BLaER1 (cell line): ENCODE data around the gene BAIAP2L1.
A peak's percentile ranks its signal among the peaks of the same experiment; 100 is the strongest.

Experiments used
- H3K27ac ChIP-seq: shearing (Covaris generic); formaldehyde crosslinking; 2 replicates; pipeline ENCODE4 v1.8.1; 2022
- H3K27me3 ChIP-seq: shearing (Covaris generic); formaldehyde crosslinking; 2 replicates; pipeline ENCODE4 v1.8.1; 2022
- H3K36me3 ChIP-seq: shearing (Covaris generic); formaldehyde crosslinking; 2 replicates; pipeline ENCODE4 v1.8.1; 2022
- H3K4me1 ChIP-seq: shearing (Covaris generic); formaldehyde crosslinking; 2 replicates; pipeline ENCODE4 v1.8.1; 2022
- H3K4me2 ChIP-seq: shearing (Covaris generic); formaldehyde crosslinking; 2 replicates; pipeline ENCODE4 v1.8.1; 2022
- H3K4me3 ChIP-seq: shearing (Covaris generic); formaldehyde crosslinking; 2 replicates; pipeline ENCODE4 v1.8.1; 2022
- H3K9ac ChIP-seq: shearing (Covaris generic); formaldehyde crosslinking; 2 replicates; pipeline ENCODE4 v1.8.1; 2022
- H3K9me3 ChIP-seq: shearing (Covaris generic); formaldehyde crosslinking; 2 replicates; pipeline ENCODE4 v1.8.1; 2022
- H4K20me1 ChIP-seq: shearing (Covaris generic); formaldehyde crosslinking; 2 replicates; pipeline ENCODE4 v1.8.1; 2022
- Cebpa-rat ChIP-seq: shearing (Covaris generic); IDR thresholded peaks from 2 replicates; pipeline ENCODE4 v1.8.1; 2022

BAIAP2L1 gene

DNA sequence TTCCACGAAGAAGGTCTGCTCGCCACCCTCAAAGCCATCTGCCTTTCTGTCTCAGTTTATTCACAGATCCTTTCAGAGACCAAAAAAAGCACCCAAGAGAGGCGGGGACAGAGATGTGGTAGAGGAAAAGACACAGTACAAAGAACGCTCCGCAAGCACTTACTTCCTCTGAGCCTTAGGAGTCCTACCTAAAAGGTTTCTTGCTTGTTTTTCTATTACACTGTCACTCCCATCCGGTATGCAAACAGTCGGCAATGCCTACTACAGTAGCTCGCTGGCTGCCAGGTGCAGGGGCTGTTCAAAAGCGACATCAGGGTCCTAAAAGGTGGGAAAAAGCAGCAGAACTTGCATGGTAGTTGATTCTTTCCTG, 149.7 kb downstream of the BAIAP2L1 start:
- Histone ChIP-seq H3K4me3 (peak overlapping the region; percentile 84), H3K27ac (peak overlapping the region; percentile 72), H3K27me3 (no peaks in the 10 kb centered on the region), H3K4me1 (peaks cover 46% of the 10 kb centered on the region), H3K36me3 (peaks cover 30% of the 10 kb centered on the region), H3K9me3 (no peaks in the 10 kb centered on the region), H3K4me2 (peak overlapping the region; percentile 98), H4K20me1 (peaks cover 26% of the 10 kb centered on the region; the same call in 1 of the 2 replicates), H3K9ac (peak overlapping the region; percentile 74)
- TF ChIP-seq Cebpa-rat, result no peak

- no peak for TF ChIP-seq Cebpa-rat
- Histone ChIP-seq H3K27me3 (no peaks in the 10 kb centered on the region), H3K9me3 (no peaks in the 10 kb centered on the region), H3K9ac (peak overlapping the region; percentile 74), H3K4me1 (peaks cover 51% of the 10 kb centered on the region), H3K36me3 (peaks cover 26% of the 10 kb centered on the region), H3K4me2 (peak overlapping the region; percentile 98), H3K27ac (peak overlapping the region; percentile 72), H3K4me3 (peak overlapping the region; percentile 84), H4K20me1 (peaks cover 26% of the 10 kb centered on the region; the same call in 1 of the 2 replicates)
These were observed 150.1 kb downstream of the BAIAP2L1 start for GRCh38 chr7:98250789-98251188.

DNA sequence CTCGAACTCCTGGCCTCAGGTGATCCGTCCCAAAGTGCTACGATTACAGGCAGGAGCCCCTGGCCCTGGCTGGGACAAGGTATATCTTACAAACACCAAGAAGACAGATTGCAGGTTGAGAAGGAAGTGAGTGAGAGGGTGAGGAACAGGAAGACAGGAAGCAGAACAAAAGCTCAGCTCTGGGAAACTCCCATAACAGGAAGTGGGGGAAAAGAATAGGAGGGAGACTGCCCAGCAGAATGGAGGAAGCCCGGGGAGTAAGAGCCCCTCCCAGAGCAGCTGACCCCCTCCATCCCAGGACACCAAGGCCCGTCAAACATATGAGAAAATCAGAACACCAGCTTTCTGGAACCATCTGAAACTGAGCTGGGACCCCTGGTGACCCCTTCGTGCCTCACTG, 151.8 kb downstream of the BAIAP2L1 start:
- Histone ChIP-seq H3K4me1 (peaks cover 67% of the 10 kb centered on the region), H3K9ac (no peak overlapping the region), H3K27ac (peak overlapping the region; percentile 46)

DNA sequence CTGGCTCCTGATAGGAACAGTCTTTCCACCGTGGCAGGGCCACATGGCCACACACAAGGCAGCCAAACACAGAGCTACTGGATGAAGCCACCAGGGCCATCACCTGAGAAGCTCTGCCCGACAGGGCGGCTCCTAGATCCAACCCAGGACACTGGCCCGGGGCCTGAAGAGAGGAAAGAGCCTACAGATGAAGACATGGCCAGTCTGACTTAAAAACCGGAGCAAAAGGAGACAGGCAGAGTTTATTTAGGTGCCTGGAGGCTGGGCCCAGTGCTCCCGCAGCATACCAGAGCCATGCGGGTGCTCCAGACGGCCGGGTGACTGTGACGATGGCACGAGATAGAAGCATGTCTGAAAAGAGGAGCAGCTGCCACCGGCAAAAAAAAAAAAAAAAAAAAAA, 152.7 kb downstream of the BAIAP2L1 start:
- H3K9ac ChIP-seq, result no peak overlapping the region
- H3K9me3 ChIP-seq, result no peaks in the 10 kb centered on the region
- peaks cover 70% of the 10 kb centered on the region for H3K4me1 ChIP-seq
- H3K4me2 ChIP-seq, result no peak overlapping the region
- no peak overlapping the region for H3K4me3 ChIP-seq
- no peak for TF ChIP-seq Cebpa-rat
- peaks cover 26% of the 10 kb centered on the region for H3K36me3 ChIP-seq
- H4K20me1 ChIP-seq, result 0 out of 2 replicates have a peak, but pooled peaks cover 23% of the 10 kb centered on the region
- no peaks in the 10 kb centered on the region for H3K27me3 ChIP-seq
- no peak overlapping the region for H3K27ac ChIP-seq

More for the DNA sequence above, 151.8 kb downstream of the BAIAP2L1 start:
- no peak for TF ChIP-seq Cebpa-rat
- Histone ChIP-seq H3K9me3 (no peaks in the 10 kb centered on the region), H3K36me3 (peaks cover 17% of the 10 kb centered on the region), H4K20me1 (0 out of 2 replicates have a peak, but pooled peaks cover 23% of the 10 kb centered on the region), H3K4me3 (no peak overlapping the region), H3K27me3 (no peaks in the 10 kb centered on the region), H3K4me2 (peak overlapping the region; percentile 52)

DNA sequence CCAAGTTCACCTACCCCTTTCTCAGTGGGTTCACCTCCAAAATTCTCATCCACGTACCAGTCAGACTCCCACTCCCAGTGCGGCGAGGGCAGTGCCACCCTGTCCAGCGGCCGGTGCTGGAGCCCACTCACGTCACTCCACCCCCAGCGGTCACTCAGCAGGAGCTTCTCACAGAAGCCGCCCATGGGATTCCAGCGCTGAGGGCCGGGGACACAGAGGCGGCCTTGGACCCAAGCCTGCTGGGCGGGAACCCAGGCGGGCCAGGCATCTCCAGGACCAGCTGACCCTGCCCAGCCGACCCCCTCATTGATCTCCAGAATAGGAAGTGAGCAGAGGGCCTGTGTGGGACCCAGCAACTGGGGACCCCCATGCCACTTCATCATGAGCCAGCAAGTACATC, 156.0 kb downstream of the BAIAP2L1 start:
- Histone ChIP-seq H3K9ac (no peak overlapping the region), H3K4me2 (peak overlapping the region; percentile 58), H3K9me3 (no peaks in the 10 kb centered on the region), H3K4me1 (peaks cover 70% of the 10 kb centered on the region), H3K4me3 (no peak overlapping the region), H3K27ac (0 out of 2 replicates have a peak overlapping the region, but pooled peaks have one; percentile 44), H3K36me3 (peaks cover 38% of the 10 kb centered on the region), H3K27me3 (no peaks in the 10 kb centered on the region), H4K20me1 (peaks cover 22% of the 10 kb centered on the region; the same call in 1 of the 2 replicates)
- TF ChIP-seq Cebpa-rat, result no peak

GRCh38 chr7:98242934-98243333, 158.0 kb downstream of the BAIAP2L1 start:
- Histone ChIP-seq H3K27ac (no peak overlapping the region), H3K4me2 (no peak overlapping the region), H3K9ac (no peak overlapping the region), H4K20me1 (peaks cover 22% of the 10 kb centered on the region; the same call in 1 of the 2 replicates), H3K36me3 (peaks cover 51% of the 10 kb centered on the region), H3K4me1 (peaks cover 58% of the 10 kb centered on the region), H3K9me3 (no peaks in the 10 kb centered on the region), H3K4me3 (no peak overlapping the region), H3K27me3 (no peaks in the 10 kb centered on the region)
- TF ChIP-seq Cebpa-rat, result no peak

- Histone ChIP-seq H3K9me3 (no peaks in the 10 kb centered on the region), H3K4me3 (peak overlapping the region; percentile 49; the same call in 1 of the 2 replicates), H3K9ac (peak overlapping the region; percentile 55), H3K4me1 (peaks cover 58% of the 10 kb centered on the region), H3K36me3 (peaks cover 51% of the 10 kb centered on the region), H3K27me3 (no peaks in the 10 kb centered on the region), H3K27ac (peak overlapping the region; percentile 41), H4K20me1 (peaks cover 22% of the 10 kb centered on the region; the same call in 1 of the 2 replicates), H3K4me2 (peak overlapping the region; percentile 94)
- TF ChIP-seq Cebpa-rat, result no peak
These were observed 158.5 kb downstream of the BAIAP2L1 start for GRCh38 chr7:98242342-98242741.

- H3K4me2 ChIP-seq, result peak overlapping the region; percentile 94
- H3K9ac ChIP-seq, result peak overlapping the region; percentile 55
- H3K9me3 ChIP-seq, result no peaks in the 10 kb centered on the region
- TF ChIP-seq Cebpa-rat, result no peak
- H3K27ac ChIP-seq, result peak overlapping the region; percentile 41
- peaks cover 54% of the 10 kb centered on the region for H3K36me3 ChIP-seq
- peaks cover 22% of the 10 kb centered on the region; the same call in 1 of the 2 replicates for H4K20me1 ChIP-seq
- H3K4me1 ChIP-seq, result peaks cover 58% of the 10 kb centered on the region
- no peaks in the 10 kb centered on the region for H3K27me3 ChIP-seq
- H3K4me3 ChIP-seq, result peak overlapping the region; percentile 49; the same call in 1 of the 2 replicates
These were observed 159.1 kb downstream of the BAIAP2L1 start for GRCh38 chr7:98241674-98242241.
